Mesothelial cell of epicardium (in vitro differentiated cells): Measurements from ENCODE around the gene FAM174B. TPM values are rescaled to one million over a fixed set of nuclear protein-coding genes. Genes with fewer than 3 reads are reported as not detected.

Experiments
- DNase-seq, 2 experiments: peaks; one replicate each; pipeline ENCODE4 v3.0.0; 2021; ENCODE audit warnings: low spot score in 2 of 2; ENCODE audit not compliant: unreplicated experiment in 2 of 2
- H3K27ac Mint-ChIP-seq: 2 replicates; pipeline ENCODE4 v1.8.0; 2021; ENCODE audit warnings: mixed read lengths
- H3K27me3 Mint-ChIP-seq: 2 replicates; pipeline ENCODE4 v1.8.0; 2021; ENCODE audit warnings: low read depth, mixed read lengths
- H3K36me3 Mint-ChIP-seq: 2 replicates; pipeline ENCODE4 v1.8.0; 2021; ENCODE audit warnings: mixed read lengths
- H3K4me1 Mint-ChIP-seq: 2 replicates; pipeline ENCODE4 v1.8.0; 2021; ENCODE audit warnings: mixed read lengths
- H3K4me3 Mint-ChIP-seq: 2 replicates; pipeline ENCODE4 v1.8.0; 2021; ENCODE audit warnings: mild to moderate bottlenecking, moderate library complexity, mixed read lengths
- H3K9me3 Mint-ChIP-seq: 2 replicates; pipeline ENCODE4 v1.8.0; 2021; ENCODE audit warnings: mixed read lengths
- total RNA-seq: library from RNA; stranded (reverse); gene quantifications from 3 replicates; pipeline ENCODE4 v1.2.1, GENCODE V29; 2021
- TF ChIP-seq, protein P1 (sequence below): fragments of 200-600 bp; sonication (generic); IDR thresholded peaks from one replicate; pipeline ENCODE4 v1.5.0; 2021; ENCODE audit warnings: antibody characterized with exemption; ENCODE audit not compliant: unreplicated experiment

The FAM174B gene
- total RNA-seq, 1 donor from 2014 or later = 20.7 TPM

DNA sequence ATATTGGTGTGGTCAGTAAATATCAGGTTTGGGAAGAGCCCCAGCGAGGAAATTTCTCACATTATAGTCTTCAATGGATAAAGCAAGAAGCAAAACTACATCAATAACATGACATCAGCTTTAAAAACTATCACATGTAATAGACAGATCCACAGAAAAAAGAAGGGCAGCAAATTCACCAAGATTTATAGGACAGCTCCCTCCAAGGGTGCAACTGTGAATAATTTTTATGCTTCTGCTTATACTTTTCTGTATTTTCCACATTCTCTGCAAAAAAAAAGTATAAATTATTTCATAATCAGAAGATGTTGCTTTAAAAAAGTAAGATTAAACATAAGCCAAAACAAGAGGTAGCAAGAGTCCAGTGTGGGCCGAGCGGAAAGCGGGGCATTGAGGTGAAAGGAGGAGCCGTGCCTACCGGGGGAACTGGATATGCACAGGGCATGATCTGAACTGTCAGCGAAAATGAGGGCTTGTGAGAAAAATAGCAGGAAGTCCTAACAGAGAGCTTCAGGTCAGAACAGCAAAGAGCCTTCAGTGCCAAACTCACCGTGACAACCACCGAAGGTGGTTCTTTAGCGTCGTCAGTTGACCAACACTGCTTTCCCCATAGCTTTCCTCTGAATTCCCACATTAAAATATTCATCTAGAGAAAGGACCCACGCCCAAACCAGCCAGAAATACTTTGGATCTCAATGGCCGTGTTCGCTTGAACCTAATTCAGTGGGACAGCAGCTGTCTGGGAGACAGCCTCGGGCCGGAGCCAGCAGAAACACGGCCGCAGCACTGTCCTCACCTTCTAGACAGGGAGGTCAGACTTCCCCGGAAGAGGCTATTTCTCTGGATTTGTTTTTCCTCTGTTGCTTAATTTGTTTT, 59.8 kb downstream of the FAM174B start:
- Mint-ChIP-seq H3K4me3 (no peak overlapping the region), H3K36me3 (no peaks in the 10 kb centered on the region), H3K27me3 (peaks cover 18% of the 10 kb centered on the region), H3K9me3 (no peaks in the 10 kb centered on the region), H3K27ac (no peak overlapping the region), H3K4me1 (peaks cover 8% of the 10 kb centered on the region)
- TF ChIP-seq, protein P1, sequence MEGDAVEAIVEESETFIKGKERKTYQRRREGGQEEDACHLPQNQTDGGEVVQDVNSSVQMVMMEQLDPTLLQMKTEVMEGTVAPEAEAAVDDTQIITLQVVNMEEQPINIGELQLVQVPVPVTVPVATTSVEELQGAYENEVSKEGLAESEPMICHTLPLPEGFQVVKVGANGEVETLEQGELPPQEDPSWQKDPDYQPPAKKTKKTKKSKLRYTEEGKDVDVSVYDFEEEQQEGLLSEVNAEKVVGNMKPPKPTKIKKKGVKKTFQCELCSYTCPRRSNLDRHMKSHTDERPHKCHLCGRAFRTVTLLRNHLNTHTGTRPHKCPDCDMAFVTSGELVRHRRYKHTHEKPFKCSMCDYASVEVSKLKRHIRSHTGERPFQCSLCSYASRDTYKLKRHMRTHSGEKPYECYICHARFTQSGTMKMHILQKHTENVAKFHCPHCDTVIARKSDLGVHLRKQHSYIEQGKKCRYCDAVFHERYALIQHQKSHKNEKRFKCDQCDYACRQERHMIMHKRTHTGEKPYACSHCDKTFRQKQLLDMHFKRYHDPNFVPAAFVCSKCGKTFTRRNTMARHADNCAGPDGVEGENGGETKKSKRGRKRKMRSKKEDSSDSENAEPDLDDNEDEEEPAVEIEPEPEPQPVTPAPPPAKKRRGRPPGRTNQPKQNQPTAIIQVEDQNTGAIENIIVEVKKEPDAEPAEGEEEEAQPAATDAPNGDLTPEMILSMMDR = no peak
- no peak for DNase-seq

DNA sequence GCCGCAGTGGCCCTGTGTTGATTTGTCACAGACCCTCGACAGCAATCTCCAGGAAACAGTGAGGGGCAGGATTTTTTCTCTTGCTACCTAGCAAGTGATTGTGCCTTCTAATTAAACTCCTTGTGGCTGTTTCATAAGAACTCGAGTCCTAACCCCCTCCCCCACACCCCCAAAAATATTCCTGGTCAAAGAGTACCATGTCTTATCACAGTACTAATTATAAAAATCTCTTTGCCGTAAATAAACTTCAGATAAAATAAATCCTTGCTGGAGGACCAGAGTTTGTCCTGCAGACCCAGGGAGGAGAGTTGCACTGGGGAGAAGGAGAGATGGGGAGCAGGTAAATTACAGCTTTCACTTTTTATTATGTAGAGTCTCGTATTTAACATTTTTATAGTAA, 64.3 kb downstream of the FAM174B start:
- Mint-ChIP-seq H3K9me3 (no peaks in the 10 kb centered on the region), H3K27ac (no peak overlapping the region), H3K4me1 (no peaks in the 10 kb centered on the region), H3K36me3 (no peaks in the 10 kb centered on the region), H3K27me3 (peaks cover 17% of the 10 kb centered on the region), H3K4me3 (no peak overlapping the region)
- TF ChIP-seq, protein P1 = no peak
- DNase-seq = no peak

- Mint-ChIP-seq H3K9me3 (no peaks in the 10 kb centered on the region), H3K4me1 (no peaks in the 10 kb centered on the region), H3K27me3 (peaks cover 24% of the 10 kb centered on the region), H3K27ac (no peak overlapping the region), H3K4me3 (no peak overlapping the region), H3K36me3 (no peaks in the 10 kb centered on the region)
- TF ChIP-seq, protein P1 = no peak
- DNase-seq = no peak
These were observed 68.6 kb downstream of the FAM174B start for GRCh38 chr15:92586966-92587365.

DNA sequence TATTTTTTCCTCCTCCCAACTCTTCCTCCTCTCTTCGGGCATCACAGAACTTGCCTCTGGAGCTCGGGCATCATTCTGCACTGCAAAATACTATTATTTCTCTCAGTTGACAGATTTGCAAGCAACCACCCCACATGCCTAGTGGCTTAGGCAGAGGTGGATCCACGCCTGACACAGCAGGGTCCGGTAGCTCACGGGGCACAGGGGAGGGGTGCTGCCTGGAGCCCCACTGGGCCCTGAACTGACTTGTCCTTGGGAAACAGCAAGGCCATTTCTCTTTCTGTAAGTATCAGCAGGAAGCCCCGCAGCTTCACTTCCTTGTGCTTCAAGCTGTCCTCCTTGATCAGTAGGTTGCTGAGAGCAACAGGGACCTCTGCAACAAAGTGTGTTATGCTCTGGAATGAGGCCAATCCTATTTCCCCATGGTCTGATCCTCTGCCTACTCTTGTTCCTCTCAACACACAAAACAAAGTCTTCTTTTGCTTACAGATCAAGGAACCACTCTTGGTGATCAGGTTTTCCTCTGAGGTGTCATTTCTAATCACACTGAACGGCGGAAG, 69.1 kb downstream of the FAM174B start:
- Mint-ChIP-seq H3K27me3 (peaks cover 26% of the 10 kb centered on the region), H3K9me3 (no peaks in the 10 kb centered on the region), H3K27ac (no peak overlapping the region), H3K4me1 (no peaks in the 10 kb centered on the region), H3K4me3 (no peak overlapping the region), H3K36me3 (no peaks in the 10 kb centered on the region)
- DNase-seq = no peak
- TF ChIP-seq, protein P1 = no peak

DNA sequence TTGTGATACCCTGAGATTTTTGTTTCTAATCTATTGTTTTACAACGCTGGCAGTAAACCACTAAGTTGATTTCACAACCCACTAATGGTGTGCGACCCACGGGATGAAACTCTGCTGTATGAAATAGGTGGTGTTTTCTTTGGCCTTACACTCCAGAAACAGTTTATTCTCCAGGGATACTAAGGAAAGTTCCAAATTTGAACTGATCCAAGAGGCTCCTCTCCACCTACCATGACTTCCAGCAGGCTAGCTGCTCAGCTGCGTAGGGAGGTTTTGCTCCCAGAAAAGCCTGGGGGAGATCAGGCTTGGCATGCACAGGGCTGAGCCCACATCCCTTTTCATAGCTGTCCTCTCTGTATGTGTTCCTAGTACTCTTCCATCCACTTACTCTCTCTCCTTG, 71.5 kb downstream of the FAM174B start:
- DNase-seq = no peak
- Mint-ChIP-seq H3K4me1 (no peaks in the 10 kb centered on the region), H3K9me3 (no peaks in the 10 kb centered on the region), H3K36me3 (no peaks in the 10 kb centered on the region), H3K4me3 (no peak overlapping the region), H3K27me3 (peaks cover 30% of the 10 kb centered on the region), H3K27ac (no peak overlapping the region)
- TF ChIP-seq, protein P1 = no peak
